Renal pelvis (tissue), 4 donors: Measurements from ENCODE around the gene ARPIN. TPM values are rescaled to one million over a fixed set of nuclear protein-coding genes. Genes with fewer than 3 reads are reported as not detected.

Experiments
- DNase-seq: peaks from one replicate; pipeline ENCODE4 v3.0.0-alpha.2; 2013
- polyA plus RNA-seq, 3 donors: library from polyadenylated mRNA; unstranded; fragments of 120-200 nt; gene quantifications; one replicate each; pipeline ENCODE4 v1.2.1, GENCODE V29; 2013; ENCODE audit not compliant: insufficient read length in 3 of 3

Gene ARPIN
- polyA plus RNA-seq, 3 donors, result 25.7 to 31.6 (median 31.1) TPM

GRCh38 chr15:89848970-89849292 is 63.8 kb downstream of the ARPIN start:
- DNase-seq, result no peak

- no peak for DNase-seq
These were observed 65.7 kb downstream of the ARPIN start for GRCh38 chr15:89847101-89847500.

GRCh38 chr15:89845305-89845893 is 67.4 kb downstream of the ARPIN start:
- DNase-seq, result no peak

Other genes starting within 250 kb of the ARPIN start
- 1 to 10 TPM in 2 of 3 donors, under 1 TPM in 1; 0.97 to 1.4 (median 1.3) TPM for gene PLIN1, start 233.6 kb downstream of the ARPIN start, polyA plus RNA-seq
- gene PEX11A, start 222.2 kb downstream of the ARPIN start, polyA plus RNA-seq, result 10 to 100 TPM; 17.3 to 20.6 (median 19.8) TPM
- gene WDR93, start 222.1 kb downstream of the ARPIN start, polyA plus RNA-seq, result 1 to 10 TPM; 2.4 to 4.0 (median 3.4) TPM
- 1 to 10 TPM; 1.3 to 2.0 (median 1.8) TPM for gene MESP1, start 161.7 kb downstream of the ARPIN start, polyA plus RNA-seq
- under 1 TPM; 0.44 to 0.49 (median 0.47) TPM for gene MESP2, start 136.6 kb downstream of the ARPIN start, polyA plus RNA-seq
- gene ANPEP, start 98.1 kb downstream of the ARPIN start, polyA plus RNA-seq, result 100 to 1,000 TPM; 110 to 123 (median 121) TPM
- 10 to 100 TPM; 29.8 to 44.9 (median 44.1) TPM for gene AP3S2, start 19.0 kb downstream of the ARPIN start, polyA plus RNA-seq
- 10 to 100 TPM; 17.6 to 26.6 (median 17.9) TPM for gene ZNF710, start 88.4 kb upstream of the ARPIN start, polyA plus RNA-seq
- gene IDH2, start 189.5 kb upstream of the ARPIN start, polyA plus RNA-seq, result 100 to 1,000 TPM; 195 to 249 (median 224) TPM